MCF 10A (cell line): ENCODE measurements around the gene MROH2A. TPM values are rescaled to one million over a fixed set of nuclear protein-coding genes. Genes with fewer than 3 reads are reported as not detected.

Source experiments
- BruUV-seq: library from RNA; stranded (reverse); fragments of 400-500 nt; replicated peaks from 2 replicates; lab custom pipeline; 2021; lab: Mats Ljungman, UMichigan
- CTCF ChIA-PET: fragments of 300-600 bp; sonication (Branson Sonifier 250); formaldehyde crosslinking; extraction: SDS; loops from one replicate; lab custom pipeline; 2021; ENCODE audit warnings: antibody characterized with exemption, inconsistent platforms; lab: Yijun Ruan, JAX
- POLR2A ChIA-PET: fragments of 300-600, 350-650 bp; sonication (Branson Sonifier 250); formaldehyde crosslinking; extraction: SDS; loops from one replicate; lab custom pipeline; 2020; ENCODE audit warnings: antibody characterized with exemption, inconsistent platforms; lab: Yijun Ruan, JAX
- DNase-seq: peaks from one replicate; pipeline ENCODE4 v3.0.0-alpha.2; 2018; ENCODE audit not compliant: unreplicated experiment
- H3K27ac Mint-ChIP-seq: one replicate; pipeline ENCODE4 v1.8.0; 2022; ENCODE audit warnings: mild to moderate bottlenecking, low read depth, mixed read lengths; ENCODE audit not compliant: unreplicated experiment
- H3K27me3 Mint-ChIP-seq: one replicate; pipeline ENCODE4 v1.8.0; 2022; ENCODE audit warnings: mixed read lengths; ENCODE audit not compliant: insufficient read depth, unreplicated experiment
- H3K36me3 Mint-ChIP-seq: one replicate; pipeline ENCODE4 v1.8.0; 2022; ENCODE audit warnings: mild to moderate bottlenecking, moderate library complexity, mixed read lengths; ENCODE audit not compliant: insufficient read depth, unreplicated experiment
- H3K4me1 Mint-ChIP-seq: one replicate; pipeline ENCODE4 v1.8.0; 2022; ENCODE audit warnings: mixed read lengths; ENCODE audit not compliant: insufficient read depth, unreplicated experiment
- H3K4me3 Mint-ChIP-seq: one replicate; pipeline ENCODE4 v1.8.0; 2022; ENCODE audit warnings: mild to moderate bottlenecking, moderate library complexity, mixed read lengths; ENCODE audit not compliant: unreplicated experiment
- H3K9me3 Mint-ChIP-seq: one replicate; pipeline ENCODE4 v1.8.0; 2022; ENCODE audit warnings: mixed read lengths; ENCODE audit not compliant: unreplicated experiment
- intact Hi-C: fragments of 100-400 bp; cut with micrococcal nuclease; formaldehyde crosslinking; loops from 2 replicates; pipeline ENCODE4 v1.14.1; 2022
- total RNA-seq: library from RNA; stranded (reverse); gene quantifications from 2 replicates; pipeline ENCODE4 v1.2.3, GENCODE V29; 2022
- TF ChIP-seq, protein P1 (sequence below): fragments of 200-600 bp; IDR thresholded peaks from one replicate; pipeline ENCODE4 v1.8.0; 2022; ENCODE audit warnings: antibody characterized with exemption, mild to moderate bottlenecking; ENCODE audit not compliant: unreplicated experiment

Gene MROH2A
- total RNA-seq, 1 experiment from 2014 or later, result not detected

DNA sequence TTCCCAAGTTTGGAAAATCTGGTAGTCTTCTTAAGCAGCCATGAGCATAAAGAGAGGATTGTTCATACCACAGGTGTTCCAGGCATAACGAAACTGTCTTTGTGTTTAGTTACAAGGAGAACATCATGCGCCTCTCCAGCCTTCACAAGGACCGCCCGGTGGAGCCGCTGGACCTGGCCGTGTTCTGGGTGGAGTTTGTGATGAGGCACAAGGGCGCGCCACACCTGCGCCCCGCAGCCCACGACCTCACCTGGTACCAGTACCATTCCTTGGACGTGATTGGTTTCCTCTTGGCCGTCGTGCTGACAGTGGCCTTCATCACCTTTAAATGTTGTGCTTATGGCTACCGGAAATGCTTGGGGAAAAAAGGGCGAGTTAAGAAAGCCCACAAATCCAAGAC is 6.0 kb upstream of the MROH2A start:
- no peak for DNase-seq
- no TSS peak for BruUV-seq
- no peaks in the 10 kb centered on the region for H3K27me3 Mint-ChIP-seq
- CTCF ChIA-PET, result no interaction called here
- no peak overlapping the region for H3K4me3 Mint-ChIP-seq
- H3K9me3 Mint-ChIP-seq, result peaks cover 19% of the 10 kb centered on the region
- POLR2A ChIA-PET, result no interaction called here
- no peak overlapping the region for H3K27ac Mint-ChIP-seq
- intact Hi-C loops, result no loop called here
- TF ChIP-seq, protein P1, sequence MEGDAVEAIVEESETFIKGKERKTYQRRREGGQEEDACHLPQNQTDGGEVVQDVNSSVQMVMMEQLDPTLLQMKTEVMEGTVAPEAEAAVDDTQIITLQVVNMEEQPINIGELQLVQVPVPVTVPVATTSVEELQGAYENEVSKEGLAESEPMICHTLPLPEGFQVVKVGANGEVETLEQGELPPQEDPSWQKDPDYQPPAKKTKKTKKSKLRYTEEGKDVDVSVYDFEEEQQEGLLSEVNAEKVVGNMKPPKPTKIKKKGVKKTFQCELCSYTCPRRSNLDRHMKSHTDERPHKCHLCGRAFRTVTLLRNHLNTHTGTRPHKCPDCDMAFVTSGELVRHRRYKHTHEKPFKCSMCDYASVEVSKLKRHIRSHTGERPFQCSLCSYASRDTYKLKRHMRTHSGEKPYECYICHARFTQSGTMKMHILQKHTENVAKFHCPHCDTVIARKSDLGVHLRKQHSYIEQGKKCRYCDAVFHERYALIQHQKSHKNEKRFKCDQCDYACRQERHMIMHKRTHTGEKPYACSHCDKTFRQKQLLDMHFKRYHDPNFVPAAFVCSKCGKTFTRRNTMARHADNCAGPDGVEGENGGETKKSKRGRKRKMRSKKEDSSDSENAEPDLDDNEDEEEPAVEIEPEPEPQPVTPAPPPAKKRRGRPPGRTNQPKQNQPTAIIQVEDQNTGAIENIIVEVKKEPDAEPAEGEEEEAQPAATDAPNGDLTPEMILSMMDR, result no peak
- H3K4me1 Mint-ChIP-seq, result no peaks in the 10 kb centered on the region
- no peaks in the 10 kb centered on the region for H3K36me3 Mint-ChIP-seq

GRCh38 chr2:233772583-233772982 is 5.5 kb upstream of the MROH2A start:
- no peak for DNase-seq
- no peaks in the 10 kb centered on the region for H3K36me3 Mint-ChIP-seq
- no peak overlapping the region for H3K4me3 Mint-ChIP-seq
- BruUV-seq, result no TSS peak
- peaks cover 19% of the 10 kb centered on the region for H3K9me3 Mint-ChIP-seq
- TF ChIP-seq, protein P1, result no peak
- no peaks in the 10 kb centered on the region for H3K27me3 Mint-ChIP-seq
- ChIA-PET CTCF (no interaction called here), POLR2A (no interaction called here)
- H3K27ac Mint-ChIP-seq, result no peak overlapping the region
- H3K4me1 Mint-ChIP-seq, result no peaks in the 10 kb centered on the region
- intact Hi-C loops, result no loop called here

DNA sequence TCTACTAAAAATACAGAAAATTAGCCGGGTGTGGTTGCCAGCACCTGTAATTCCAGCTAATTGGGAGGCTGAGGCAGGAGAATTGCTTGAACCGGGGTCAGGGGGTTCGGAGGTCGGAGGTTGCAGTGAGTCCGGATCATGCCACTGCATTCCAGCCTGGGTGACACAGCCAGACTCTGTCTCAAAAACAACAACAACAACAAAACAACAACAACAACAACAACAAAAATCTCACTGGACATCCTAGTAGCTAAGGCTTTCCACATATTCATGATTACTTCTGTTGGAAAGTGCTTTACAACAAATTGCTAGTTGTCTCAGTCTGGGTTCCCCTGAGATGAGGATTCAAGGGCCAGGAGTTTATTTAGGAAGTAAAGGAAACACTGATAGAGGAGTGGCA is 4.3 kb upstream of the MROH2A start:
- POLR2A ChIA-PET, result no interaction called here
- DNase-seq, result no peak
- Mint-ChIP-seq H3K4me3 (no peak overlapping the region), H3K27ac (no peak overlapping the region), H3K36me3 (no peaks in the 10 kb centered on the region), H3K4me1 (no peaks in the 10 kb centered on the region), H3K9me3 (peaks cover 19% of the 10 kb centered on the region), H3K27me3 (no peaks in the 10 kb centered on the region)
- intact Hi-C loops, result no loop called here
- CTCF ChIA-PET, result no interaction called here
- TF ChIP-seq, protein P1, result no peak
- BruUV-seq, result no TSS peak

- DNase-seq, result no peak
- TF ChIP-seq, protein P1, result no peak
- BruUV-seq, result no TSS peak
- Mint-ChIP-seq H3K36me3 (no peaks in the 10 kb centered on the region), H3K4me3 (no peak overlapping the region), H3K4me1 (no peaks in the 10 kb centered on the region), H3K27me3 (no peaks in the 10 kb centered on the region), H3K27ac (no peak overlapping the region), H3K9me3 (peaks cover 19% of the 10 kb centered on the region)
- intact Hi-C loops, result no loop called here
- POLR2A ChIA-PET, result no interaction called here
- CTCF ChIA-PET, result no interaction called here
Observed at GRCh38 chr2:233775414-233775813, 2.7 kb upstream of the MROH2A start.
